T-cell (primary cell): ENCODE data around the gene SH2D2A. TPM values are rescaled to one million over a fixed set of nuclear protein-coding genes. Genes with fewer than 3 reads are reported as not detected.

Experiments used
- ATAC-seq, 4 experiments: fragments of 200-7000 bp in 3 of 4; fragments of 150-1000 bp in 1 of 4; cut with Tn5 transposase; replicated peaks in 1 of 4; 1 replicate in 3 of 4; 2 replicates in 1 of 4; pipeline ENCODE4 v1.10.0; 2021; ENCODE audit warnings: moderate library complexity in 3 of 4, mild to moderate bottlenecking in 2 of 4, moderate number of reproducible peaks in 1 of 4
- CTCF ChIA-PET, 2 donors: fragments of 300-600 bp; sonication (Branson Sonifier 250); formaldehyde crosslinking; loops; one replicate each; lab custom pipeline; 2022; ENCODE audit warnings: antibody characterized with exemption in 2 of 2; lab: Charles Lee
- POLR2A ChIA-PET, 2 donors: fragments of 300-600 bp; sonication (Branson Sonifier 250); formaldehyde crosslinking; loops; one replicate each; lab custom pipeline; 2022; ENCODE audit warnings: antibody characterized with exemption in 2 of 2; lab: Charles Lee
- DNase-seq, 35 experiments: peaks; one replicate each; pipeline versions ENCODE4 v3.0.0 to v3.0.0-alpha.2; 2013 to 2023
- H3K27ac ChIP-seq: one replicate; pipeline ENCODE4 v1.5.1; 2013; ENCODE audit warnings: low read length
- H3K27me3 ChIP-seq, 2 experiments: replicated peaks in 1 of 2; 1 replicate in 1 of 2; 2 replicates in 1 of 2; pipeline versions ENCODE4 v1.6.1 to v1.7.0; 2013; ENCODE audit warnings: low read length in 1 of 2, mixed read lengths in 1 of 2; ENCODE audit not compliant: control insufficient read depth in 2 of 2, insufficient read depth in 2 of 2; ENCODE audit errors: extremely low read depth in 1 of 2
- H3K36me3 ChIP-seq, 2 donors: 1 replicate in 1 of 2; 2 replicates in 1 of 2; pipeline versions ENCODE4 v1.6.1 to v1.7.0; 2013; ENCODE audit warnings: low read length in 1 of 2; ENCODE audit not compliant: control insufficient read depth in 2 of 2, insufficient read depth in 1 of 2; ENCODE audit errors: extremely low read depth in 1 of 2
- H3K4me1 ChIP-seq, 2 experiments: 1 replicate in 1 of 2; 2 replicates in 1 of 2; pipeline versions ENCODE4 v1.6.1 to v1.7.0; 2013; ENCODE audit warnings: low read length in 2 of 2, mixed read lengths in 1 of 2; ENCODE audit not compliant: insufficient read depth in 2 of 2, control insufficient read depth in 1 of 2; ENCODE audit errors: extremely low read depth in 1 of 2
- H3K4me3 ChIP-seq, 2 donors: 1 replicate in 1 of 2; 2 replicates in 1 of 2; pipeline versions ENCODE4 v1.5.1 to v1.7.0; 2013; ENCODE audit warnings: mild to moderate bottlenecking in 2 of 2, low read length in 1 of 2, moderate library complexity in 1 of 2; ENCODE audit not compliant: control insufficient read depth in 1 of 2; ENCODE audit errors: extremely low read depth in 1 of 2
- H3K9me3 ChIP-seq: 2 replicates; pipeline ENCODE4 v1.7.0; 2013
- H3K27ac Mint-ChIP-seq, 2 donors: one replicate each; pipeline ENCODE4 v1.8.0; 2020 to 2021; ENCODE audit warnings: mild to moderate bottlenecking in 2 of 2, mixed read lengths in 2 of 2
- H3K27me3 Mint-ChIP-seq, 2 donors: one replicate each; pipeline ENCODE4 v1.8.0; 2021 to 2022; ENCODE audit warnings: mixed read lengths in 2 of 2
- H3K36me3 Mint-ChIP-seq: one replicate; pipeline ENCODE4 v1.8.0; 2021; ENCODE audit warnings: mixed read lengths
- H3K4me1 Mint-ChIP-seq, 3 donors: one replicate each; pipeline ENCODE4 v1.8.0; 2020 to 2022; ENCODE audit warnings: mixed read lengths in 3 of 3, mild to moderate bottlenecking in 1 of 3
- H3K4me3 Mint-ChIP-seq, 3 donors: one replicate each; pipeline ENCODE4 v1.8.0; 2020 to 2022; ENCODE audit warnings: mild to moderate bottlenecking in 3 of 3, mixed read lengths in 3 of 3, moderate library complexity in 3 of 3
- H3K9me3 Mint-ChIP-seq, 3 donors: one replicate each; pipeline ENCODE4 v1.8.0; 2020 to 2022; ENCODE audit warnings: mixed read lengths in 3 of 3
- WGBS: methylation state at CpG from one replicate; pipeline ENCODE4 v1.1.5; 2013; ENCODE audit warnings: missing lambda C conversion rate; ENCODE audit not compliant: insufficient coverage; 5-methylcytosine and 5-hydroxymethylcytosine counted together
- total RNA-seq, 35 experiments: library from RNA in 6 of 35; stranded (reverse) in 6 of 35; fragments of 120-200 nt in 1 of 35; gene quantifications; one replicate each; pipeline versions ENCODE4 v1.2.1 to v1.2.4 and lab custom pipeline; 2013 to 2026

SH2D2A gene
- total RNA-seq, 5 donors from 2014 or later (not counting 1 experiment from before 2014, with no cell fraction given) = 42.8 to 110 (median 66.8) TPM

DNA sequence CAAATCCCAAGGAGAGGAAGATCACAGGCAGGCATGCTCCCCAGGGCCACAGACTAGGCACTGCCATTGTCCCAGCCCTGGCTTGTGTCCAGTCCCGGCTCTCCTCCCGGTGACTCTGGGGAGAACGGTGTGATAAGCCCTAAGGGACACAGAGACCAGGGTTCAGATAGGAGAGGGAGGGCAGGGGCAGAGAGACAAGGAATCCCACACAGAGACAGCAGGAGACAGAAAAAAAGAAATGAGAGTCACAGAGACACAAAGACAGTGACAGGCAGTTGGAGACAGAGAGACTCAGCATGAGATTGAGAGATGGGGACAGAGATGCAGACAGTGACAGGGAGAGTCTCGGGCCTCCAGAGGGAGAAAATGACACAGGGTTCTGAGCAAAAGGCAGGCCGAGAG, 41.9 kb upstream of the SH2D2A start:
- H3K4me3 Mint-ChIP-seq = peak overlapping the region in 1 of 3 donors; percentile 42
- ChIA-PET CTCF (interaction anchor here (1.0 to 5.8 kb wide), 5 partner anchors 20 to 62 kb away, joined by 3 to 57 read pairs (median 26); no protein-coding TSS in a partner anchor), POLR2A (no interaction called here)
- no peaks in the 10 kb centered on the region for H3K36me3 Mint-ChIP-seq
- no peak for ATAC-seq
- no peak overlapping the region for H3K27ac ChIP-seq
- no peaks in the 10 kb centered on the region for H3K9me3 ChIP-seq
- H3K4me1 ChIP-seq = peaks cover 5 to 30% of the 10 kb centered on the region in 2 experiments
- no peak for DNase-seq
- peaks cover 13 to 30% (median 25%) of the 10 kb centered on the region in 3 donors for H3K4me1 Mint-ChIP-seq
- WGBS = 68% methylated on average over 5 of the region's 5 CpGs
- no peaks in the 10 kb centered on the region for H3K36me3 ChIP-seq
- no peak overlapping the region for H3K4me3 ChIP-seq
- H3K27me3 ChIP-seq = peaks cover 9 to 78% of the 10 kb centered on the region in 2 experiments
- peaks cover 41 to 56% of the 10 kb centered on the region in 2 donors for H3K27me3 Mint-ChIP-seq
- no peaks in the 10 kb centered on the region for H3K9me3 Mint-ChIP-seq
- H3K27ac Mint-ChIP-seq = peak overlapping the region in 1 of 2 donors; percentile 41

DNA sequence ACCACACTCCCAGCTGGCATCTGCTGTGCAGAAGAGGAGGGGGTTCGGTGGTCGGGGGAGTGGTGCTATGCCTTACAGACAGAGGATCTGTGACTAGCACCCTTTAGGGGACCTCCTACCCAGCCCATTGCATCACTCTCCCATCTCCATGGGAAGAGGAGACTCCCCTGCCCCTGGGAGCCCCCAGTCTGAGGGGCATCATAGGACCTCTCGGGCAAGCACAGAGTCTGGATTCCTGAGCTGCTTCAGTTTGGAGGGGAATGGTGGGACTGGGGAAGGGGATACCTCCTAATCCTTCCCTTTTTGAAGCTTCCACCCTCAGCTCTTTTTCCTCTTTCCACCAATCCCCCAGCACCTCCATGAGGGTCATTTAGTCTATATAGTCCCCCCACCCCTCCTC, 40.9 kb upstream of the SH2D2A start:
- H3K36me3 ChIP-seq = no peaks in the 10 kb centered on the region
- ChIA-PET CTCF (interaction anchor here (1.0 to 5.8 kb wide), 4 partner anchors 19 to 61 kb away, joined by 3 to 57 read pairs (median 14); no protein-coding TSS in a partner anchor), POLR2A (no interaction called here)
- Mint-ChIP-seq H3K9me3 (no peaks in the 10 kb centered on the region), H3K36me3 (no peaks in the 10 kb centered on the region), H3K4me3 (no peak overlapping the region), H3K27me3 (peaks cover 31 to 46% of the 10 kb centered on the region in 2 donors), H3K4me1 (peaks cover 10 to 23% (median 20%) of the 10 kb centered on the region in 3 donors), H3K27ac (no peak overlapping the region)
- peaks cover 9 to 68% of the 10 kb centered on the region in 2 experiments for H3K27me3 ChIP-seq
- H3K27ac ChIP-seq = no peak overlapping the region
- peaks cover 5 to 27% of the 10 kb centered on the region in 2 experiments for H3K4me1 ChIP-seq
- ATAC-seq (no peak), DNase-seq (no peak)
- H3K4me3 ChIP-seq = no peak overlapping the region
- H3K9me3 ChIP-seq = no peaks in the 10 kb centered on the region
- no CpG with 5 or more reads among the region's 3 CpGs for WGBS

DNA sequence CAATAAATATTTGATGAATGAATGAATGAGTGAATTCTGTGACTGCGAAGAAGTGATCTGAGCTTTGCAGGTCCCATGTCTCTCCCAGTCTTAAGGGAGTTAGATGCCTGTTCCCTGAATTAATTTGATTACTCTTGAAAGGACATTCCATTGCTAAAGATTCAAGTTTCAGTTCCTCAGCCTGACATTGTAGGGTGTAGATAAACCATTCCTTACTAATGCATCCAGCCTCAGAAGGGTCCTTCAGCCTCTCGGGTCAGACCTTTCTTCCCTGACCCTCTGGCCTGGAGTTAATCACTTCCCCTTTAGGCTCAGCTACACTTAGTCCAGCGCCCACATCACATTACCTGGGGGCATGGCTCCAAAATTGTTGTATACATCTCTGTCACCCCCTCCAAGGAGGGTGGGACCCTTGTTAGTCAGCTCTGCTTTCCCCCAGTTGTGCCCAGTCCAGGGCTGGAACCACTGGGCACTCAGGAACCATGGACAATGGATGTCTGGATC, 39.7 kb upstream of the SH2D2A start:
- Histone ChIP-seq H3K9me3 (no peaks in the 10 kb centered on the region), H3K27me3 (peaks cover 1 to 67% of the 10 kb centered on the region in 2 experiments), H3K27ac (no peak overlapping the region), H3K36me3 (no peaks in the 10 kb centered on the region), H3K4me1 (peaks cover 4 to 23% of the 10 kb centered on the region in 2 experiments), H3K4me3 (no peak overlapping the region)
- Mint-ChIP-seq H3K36me3 (no peaks in the 10 kb centered on the region), H3K4me1 (peaks cover 7 to 16% (median 14%) of the 10 kb centered on the region in 3 donors), H3K9me3 (no peaks in the 10 kb centered on the region), H3K27me3 (peaks cover 22 to 34% of the 10 kb centered on the region in 2 donors), H3K4me3 (no peak overlapping the region), H3K27ac (no peak overlapping the region)
- POLR2A ChIA-PET = interaction anchor here in 1 of 2 donors (0.6 kb wide), 1 partner anchor 65 kb away, joined by 10 read pairs; no protein-coding TSS in a partner anchor
- CTCF ChIA-PET = interaction anchor here (0.6 to 5.8 kb wide), 5 partner anchors 18 to 234 kb away, joined by 3 to 57 read pairs (median 4); no protein-coding TSS in a partner anchor
- 50% methylated on average over 2 of the region's 3 CpGs for WGBS
- no peak for DNase-seq
- no peak for ATAC-seq

DNA sequence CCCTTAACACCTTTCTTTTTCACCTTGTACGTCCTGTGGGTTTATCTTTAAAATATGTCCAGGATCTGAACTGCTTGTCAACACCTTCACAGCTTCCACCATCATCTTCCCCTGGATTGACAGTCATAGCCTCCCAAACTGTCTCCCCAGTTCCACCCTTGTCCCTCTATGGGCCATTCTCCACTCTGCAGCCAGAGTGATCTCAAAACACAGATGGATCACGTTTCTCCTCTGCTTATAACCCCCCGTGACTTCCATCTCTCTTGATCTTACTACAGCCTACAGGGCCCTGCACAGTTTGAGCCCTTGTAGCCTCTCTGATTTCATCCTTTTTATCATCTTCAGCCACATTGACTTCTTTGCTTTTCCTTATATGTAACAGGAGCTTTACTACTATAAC, 38.0 kb upstream of the SH2D2A start:
- no peak for ATAC-seq
- ChIA-PET POLR2A (interaction anchor here in 1 of 2 donors (0.6 kb wide), 1 partner anchor 394 kb away, joined by 3 read pairs; no protein-coding TSS in a partner anchor), CTCF (no interaction called here)
- Mint-ChIP-seq H3K4me3 (no peak overlapping the region), H3K4me1 (peaks cover 3 to 8% (median 8%) of the 10 kb centered on the region in 3 donors), H3K9me3 (no peaks in the 10 kb centered on the region), H3K27ac (no peak overlapping the region), H3K27me3 (peaks cover 17 to 22% of the 10 kb centered on the region in 2 donors), H3K36me3 (no peaks in the 10 kb centered on the region)
- Histone ChIP-seq H3K4me1 (peaks cover 0 to 6% of the 10 kb centered on the region in 2 experiments), H3K27me3 (peaks cover 0 to 53% of the 10 kb centered on the region in 2 experiments), H3K9me3 (no peaks in the 10 kb centered on the region), H3K36me3 (no peaks in the 10 kb centered on the region), H3K27ac (no peak overlapping the region), H3K4me3 (no peak overlapping the region)
- WGBS = 61% methylated on average over 3 of the region's 3 CpGs
- DNase-seq = no peak

DNA sequence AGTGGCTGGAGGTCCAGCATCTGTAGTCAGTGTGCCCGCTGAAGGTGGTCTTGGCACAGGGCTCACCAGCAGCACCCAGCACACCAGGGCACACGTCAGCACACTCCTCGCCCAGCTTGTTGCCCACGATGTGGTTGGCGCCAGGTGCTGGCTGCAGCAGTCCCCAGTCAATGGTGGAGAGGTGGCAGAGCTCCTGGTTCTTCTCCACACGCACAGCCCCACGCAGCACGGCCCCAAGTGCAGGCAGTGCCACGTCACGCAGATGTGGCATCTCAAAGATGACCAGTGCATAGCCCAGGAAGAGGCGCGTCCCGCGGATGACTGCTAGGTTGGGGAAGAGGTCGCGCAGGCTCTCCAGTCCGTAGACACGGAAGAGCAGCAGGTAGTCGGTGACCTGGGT, 37.1 kb upstream of the SH2D2A start:
- POLR2A ChIA-PET = no interaction called here
- H3K9me3 Mint-ChIP-seq = no peaks in the 10 kb centered on the region
- no peaks in the 10 kb centered on the region for H3K36me3 ChIP-seq
- CTCF ChIA-PET = no interaction called here
- H3K4me3 ChIP-seq = no peak overlapping the region
- 91% methylated on average over 18 of the region's 19 CpGs for WGBS
- no peaks in the 10 kb centered on the region for H3K9me3 ChIP-seq
- no peak for ATAC-seq
- H3K36me3 Mint-ChIP-seq = no peaks in the 10 kb centered on the region
- H3K27me3 Mint-ChIP-seq = peaks cover 17 to 19% of the 10 kb centered on the region in 2 donors
- peaks cover 8 to 11% (median 11%) of the 10 kb centered on the region in 3 donors for H3K4me1 Mint-ChIP-seq
- H3K27ac Mint-ChIP-seq = no peak overlapping the region
- peaks cover 0 to 53% of the 10 kb centered on the region in 2 experiments for H3K27me3 ChIP-seq
- H3K4me3 Mint-ChIP-seq = no peak overlapping the region
- peaks cover 0 to 5% of the 10 kb centered on the region in 2 experiments for H3K4me1 ChIP-seq
- no peak overlapping the region for H3K27ac ChIP-seq
- no peak for DNase-seq

DNA sequence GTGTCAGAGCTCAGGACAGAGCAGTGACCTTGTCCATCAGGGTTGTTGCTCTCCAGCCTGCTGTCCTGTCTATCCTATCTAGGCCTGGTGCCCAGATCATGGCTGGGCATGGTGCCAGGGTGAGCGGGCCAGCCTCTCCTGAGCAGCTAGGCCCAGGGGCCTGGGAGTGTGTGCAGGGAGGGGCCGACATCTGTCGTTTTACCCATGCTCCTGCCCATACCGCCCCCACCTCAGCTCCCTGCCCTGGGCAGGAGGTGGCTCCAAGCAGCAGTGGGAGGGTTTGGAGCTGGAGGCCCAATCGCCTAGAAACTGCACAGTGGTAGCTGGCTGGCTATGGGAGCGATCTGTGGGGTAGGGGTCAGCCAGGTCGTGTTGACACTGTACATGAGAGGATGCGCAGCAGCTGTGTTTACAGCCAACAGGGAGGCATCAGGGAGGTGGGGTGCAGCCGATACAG, 35.8 kb upstream of the SH2D2A start:
- H3K4me1 Mint-ChIP-seq = peaks cover 14 to 18% (median 17%) of the 10 kb centered on the region in 3 donors
- peaks cover 0 to 15% of the 10 kb centered on the region in 2 experiments for H3K4me1 ChIP-seq
- H3K36me3 Mint-ChIP-seq = no peaks in the 10 kb centered on the region
- H3K27me3 ChIP-seq = peaks cover 3 to 49% of the 10 kb centered on the region in 2 experiments
- ATAC-seq = no peak
- H3K27ac Mint-ChIP-seq = no peak overlapping the region
- no peaks in the 10 kb centered on the region for H3K9me3 ChIP-seq
- ChIA-PET POLR2A (no interaction called here), CTCF (interaction anchor here in 1 of 2 donors (0.5 to 1.5 kb wide), 2 partner anchors 14 to 126 kb away, joined by 3 to 4 read pairs; no protein-coding TSS in a partner anchor)
- WGBS = 73% methylated on average over 4 of the region's 9 CpGs
- H3K4me3 ChIP-seq = no peak overlapping the region
- peaks cover 4 to 14% of the 10 kb centered on the region in 2 donors for H3K27me3 Mint-ChIP-seq
- H3K27ac ChIP-seq = no peak overlapping the region
- DNase-seq = no peak
- no peaks in the 10 kb centered on the region for H3K9me3 Mint-ChIP-seq
- no peak overlapping the region for H3K4me3 Mint-ChIP-seq
- H3K36me3 ChIP-seq = no peaks in the 10 kb centered on the region
